Measurements from ENCODE around the gene HOXC9.
"Not testable (repeated sequence)": the region's sequence is repeated elsewhere in the genome, so short reads cannot be mapped to it uniquely, and the experiment has no call there.

The HOXC9 gene

DNA sequence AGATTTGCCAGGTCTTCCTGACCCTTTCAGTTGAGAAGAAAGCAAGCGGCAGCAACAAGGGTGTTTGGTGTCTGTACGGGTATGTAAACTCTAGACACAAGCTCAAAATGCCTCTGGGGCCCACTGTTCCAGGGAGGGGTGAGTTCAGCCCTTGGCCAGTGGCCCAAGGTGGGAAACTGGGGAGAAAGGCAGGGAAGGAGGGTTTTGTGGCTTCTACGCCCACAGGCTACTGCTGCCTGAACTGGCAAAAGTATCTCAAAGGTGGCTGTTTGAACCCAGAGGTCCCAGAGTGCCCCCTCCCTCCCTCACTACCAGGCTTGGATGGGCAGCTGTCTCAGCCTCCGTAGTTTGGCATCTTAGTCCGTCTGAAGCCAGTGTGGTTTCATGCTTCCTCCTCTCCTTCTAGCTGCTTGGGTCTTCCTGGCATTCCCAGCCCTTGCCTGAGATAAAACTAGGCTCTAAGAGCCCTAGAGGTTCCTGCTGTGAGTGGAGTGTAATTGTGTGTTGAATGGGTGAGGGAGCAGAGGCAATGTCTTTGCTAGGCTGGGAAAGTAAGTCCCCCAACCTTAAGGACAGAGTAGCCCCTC is 38.4 kb downstream of the HOXC9 start:
- no peak for DNase-seq (ENCODE audit: low spot score in 2 of 2)
- H3K9me3 Mint-ChIP-seq, result no peaks in the 10 kb centered on the region
- no peak overlapping the region for H3K27ac Mint-ChIP-seq
- no peak overlapping the region for H3K4me3 Mint-ChIP-seq
- ATAC-seq, result no peak
- no peaks in the 10 kb centered on the region for H3K36me3 Mint-ChIP-seq
- H3K4me1 Mint-ChIP-seq, result peaks cover 9% of the 10 kb centered on the region

DNA sequence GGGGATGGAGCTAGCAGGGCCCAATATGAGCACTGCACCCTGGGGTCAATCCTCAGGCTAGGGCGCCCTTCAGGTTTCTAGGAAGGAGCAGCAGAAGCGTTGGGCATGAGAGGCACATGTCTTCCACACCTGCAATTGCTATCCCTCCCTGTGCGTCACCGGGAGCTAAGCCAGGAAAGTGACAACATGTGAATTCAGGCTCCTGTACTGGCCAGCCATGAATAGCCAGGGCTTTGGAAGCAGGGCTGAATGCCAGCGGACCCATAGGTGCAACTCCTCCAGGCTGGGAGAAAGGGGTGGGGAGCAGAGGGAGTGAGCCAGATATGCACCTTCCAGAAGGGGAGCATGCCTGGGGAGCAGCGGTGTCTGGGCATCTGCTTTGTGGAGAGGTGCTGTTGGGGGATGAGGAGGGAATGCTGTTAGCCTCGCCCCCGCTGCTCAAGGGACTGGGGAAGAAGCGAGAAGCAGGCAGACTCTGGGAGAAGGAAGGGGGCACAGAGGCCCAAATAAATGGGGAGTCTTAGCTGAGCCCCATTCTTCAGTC is 39.0 kb downstream of the HOXC9 start:
- ATAC-seq (no peak), DNase-seq (ENCODE audit: low spot score in 2 of 2) (no peak)
- Mint-ChIP-seq H3K4me1 (peaks cover 5% of the 10 kb centered on the region), H3K27ac (no peak overlapping the region), H3K36me3 (no peaks in the 10 kb centered on the region), H3K9me3 (no peaks in the 10 kb centered on the region), H3K4me3 (no peak overlapping the region)

DNA sequence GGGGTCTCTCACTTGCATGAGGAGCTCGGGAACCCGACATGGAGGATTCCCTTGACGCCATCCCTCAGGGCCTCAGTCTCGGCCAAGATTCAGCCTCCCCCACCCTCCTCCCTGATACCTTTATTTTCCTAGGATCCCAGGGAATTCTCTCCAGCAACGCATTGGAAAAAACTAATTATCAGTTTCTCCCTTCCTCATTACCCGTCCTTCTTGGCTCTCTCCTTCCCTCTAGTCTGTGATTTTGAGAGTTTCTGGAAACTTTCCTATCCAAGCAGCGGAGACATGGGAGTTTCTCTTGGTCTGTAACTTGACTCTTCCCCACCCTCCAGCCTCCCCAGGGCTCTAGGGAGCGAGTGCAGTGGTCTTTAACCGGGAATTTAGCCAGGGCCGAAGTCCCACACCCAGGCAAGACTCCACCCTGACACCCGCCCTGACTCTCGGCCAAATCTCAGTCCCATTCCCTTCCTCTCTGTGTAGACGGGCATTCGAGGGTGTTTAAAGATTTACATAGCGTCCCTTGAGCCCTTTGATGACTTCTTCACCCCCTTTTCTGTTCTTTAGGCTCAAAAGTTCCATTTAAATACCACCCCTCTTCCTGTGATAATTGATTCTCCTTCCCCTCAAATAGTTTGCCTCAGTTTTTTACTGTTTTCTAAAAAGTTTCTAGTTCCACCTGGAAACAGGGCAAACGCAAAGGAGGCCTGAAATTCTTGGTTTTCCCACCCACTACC is 39.6 kb downstream of the HOXC9 start:
- Mint-ChIP-seq H3K9me3 (no peaks in the 10 kb centered on the region), H3K27ac (no peak overlapping the region), H3K36me3 (no peaks in the 10 kb centered on the region), H3K4me3 (no peak overlapping the region), H3K4me1 (peaks cover 5% of the 10 kb centered on the region)
- DNase-seq (ENCODE audit: low spot score in 2 of 2) (no peak), ATAC-seq (no peak)

DNA sequence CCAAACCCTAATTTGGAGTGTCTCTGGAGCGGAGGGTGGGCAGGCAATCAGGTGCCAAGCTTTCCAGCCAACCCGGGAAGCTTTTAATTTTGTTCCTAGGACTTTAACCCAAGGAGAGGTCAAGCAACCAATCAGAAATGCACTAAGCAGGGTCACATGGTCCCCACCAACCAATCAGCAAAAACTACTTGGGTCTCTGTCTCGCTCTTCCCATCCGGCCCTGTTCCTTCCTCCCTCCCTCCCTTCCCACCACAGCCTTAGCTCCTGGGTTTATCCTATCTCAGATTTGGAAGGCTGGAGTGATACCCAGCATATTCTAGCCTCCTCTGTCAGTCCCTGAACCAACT is 40.2 kb downstream of the HOXC9 start:
- no peaks in the 10 kb centered on the region for H3K9me3 Mint-ChIP-seq
- no peak overlapping the region for H3K4me3 Mint-ChIP-seq
- ATAC-seq (no peak), DNase-seq (ENCODE audit: low spot score in 2 of 2) (no peak)
- no peaks in the 10 kb centered on the region for H3K36me3 Mint-ChIP-seq
- H3K4me1 Mint-ChIP-seq, result peaks cover 1% of the 10 kb centered on the region
- H3K27ac Mint-ChIP-seq, result no peak overlapping the region

DNA sequence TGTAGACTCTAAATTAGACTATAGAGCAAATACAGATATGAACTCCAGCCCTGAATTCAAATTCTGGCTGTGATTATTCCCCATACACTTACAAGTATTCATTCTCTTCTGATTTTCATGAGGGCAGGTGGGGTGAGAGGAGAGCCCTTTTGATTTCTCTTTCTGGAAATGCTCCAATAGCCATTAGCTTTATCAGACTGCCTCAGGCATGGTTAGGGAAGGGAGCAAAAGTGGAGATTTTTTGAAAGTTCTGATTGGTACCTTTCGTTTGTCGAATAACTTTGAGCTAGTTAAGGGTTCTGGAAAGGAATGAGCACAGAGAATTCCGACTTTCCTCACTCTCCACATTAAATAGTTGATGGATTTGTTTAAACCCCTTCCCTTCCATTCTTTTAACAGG is 40.7 kb downstream of the HOXC9 start:
- H3K4me1 Mint-ChIP-seq, result no peaks in the 10 kb centered on the region
- H3K36me3 Mint-ChIP-seq, result no peaks in the 10 kb centered on the region
- no peak overlapping the region for H3K27ac Mint-ChIP-seq
- H3K9me3 Mint-ChIP-seq, result no peaks in the 10 kb centered on the region
- DNase-seq (ENCODE audit: low spot score in 2 of 2) (no peak), ATAC-seq (no peak)
- no peak overlapping the region for H3K4me3 Mint-ChIP-seq

DNA sequence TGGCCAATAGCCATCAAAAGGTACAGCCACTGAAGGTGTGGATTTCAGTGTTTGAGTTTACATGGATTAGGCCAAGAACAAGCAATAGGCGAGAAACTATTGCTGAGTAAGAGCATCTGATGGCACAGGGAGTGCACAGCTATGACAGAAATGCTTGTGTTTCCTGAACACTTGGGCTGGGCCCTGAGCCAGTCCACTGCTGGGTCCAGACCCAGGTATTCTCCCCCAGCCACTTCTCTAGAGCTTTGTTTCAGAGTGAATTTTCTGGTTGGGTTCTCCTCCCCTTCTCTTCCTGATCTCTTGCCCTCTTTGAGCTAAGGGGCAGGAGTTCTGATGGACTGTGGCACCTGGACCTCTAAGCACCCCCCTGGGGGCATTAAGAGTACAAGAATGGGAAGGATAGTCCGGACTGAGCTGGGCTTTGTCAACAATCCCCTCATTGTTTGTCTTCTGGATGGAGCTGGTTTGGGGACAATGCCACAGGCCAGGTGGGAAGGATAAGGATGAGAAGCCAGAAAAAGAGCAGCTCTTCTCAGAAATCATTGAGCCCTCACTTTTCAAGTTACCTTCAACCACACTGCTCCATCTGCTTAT is 41.2 kb downstream of the HOXC9 start:
- DNase-seq (ENCODE audit: low spot score in 2 of 2) (no peak), ATAC-seq (no peak)
- Mint-ChIP-seq H3K9me3 (no peaks in the 10 kb centered on the region), H3K4me3 (no peak overlapping the region), H3K36me3 (no peaks in the 10 kb centered on the region), H3K4me1 (no peaks in the 10 kb centered on the region), H3K27ac (no peak overlapping the region)

DNA sequence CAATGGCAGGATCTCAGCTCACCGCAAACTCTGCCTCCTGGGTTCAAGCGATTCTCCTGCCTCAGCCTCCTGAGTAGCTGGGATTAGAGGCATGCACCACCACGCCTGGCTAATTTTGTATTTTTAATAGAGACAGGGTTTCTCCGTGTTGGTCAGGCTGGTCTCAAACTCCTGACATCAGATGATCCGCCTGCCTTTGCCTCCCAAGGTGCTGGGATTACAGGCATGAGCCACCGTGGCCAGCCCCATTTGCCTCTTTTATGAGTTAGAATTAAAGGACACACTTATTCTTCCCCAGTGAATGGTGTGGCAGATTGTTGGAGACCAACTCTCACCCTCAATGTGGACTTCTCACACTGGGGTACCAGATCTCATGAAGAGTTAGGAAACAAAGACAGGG is 42.1 kb downstream of the HOXC9 start:
- not testable (repeated sequence) for ATAC-seq; DNase-seq (ENCODE audit: low spot score in 2 of 2); H3K4me1 Mint-ChIP-seq; H3K36me3 Mint-ChIP-seq; H3K27ac Mint-ChIP-seq; H3K4me3 Mint-ChIP-seq; H3K9me3 Mint-ChIP-seq

DNA sequence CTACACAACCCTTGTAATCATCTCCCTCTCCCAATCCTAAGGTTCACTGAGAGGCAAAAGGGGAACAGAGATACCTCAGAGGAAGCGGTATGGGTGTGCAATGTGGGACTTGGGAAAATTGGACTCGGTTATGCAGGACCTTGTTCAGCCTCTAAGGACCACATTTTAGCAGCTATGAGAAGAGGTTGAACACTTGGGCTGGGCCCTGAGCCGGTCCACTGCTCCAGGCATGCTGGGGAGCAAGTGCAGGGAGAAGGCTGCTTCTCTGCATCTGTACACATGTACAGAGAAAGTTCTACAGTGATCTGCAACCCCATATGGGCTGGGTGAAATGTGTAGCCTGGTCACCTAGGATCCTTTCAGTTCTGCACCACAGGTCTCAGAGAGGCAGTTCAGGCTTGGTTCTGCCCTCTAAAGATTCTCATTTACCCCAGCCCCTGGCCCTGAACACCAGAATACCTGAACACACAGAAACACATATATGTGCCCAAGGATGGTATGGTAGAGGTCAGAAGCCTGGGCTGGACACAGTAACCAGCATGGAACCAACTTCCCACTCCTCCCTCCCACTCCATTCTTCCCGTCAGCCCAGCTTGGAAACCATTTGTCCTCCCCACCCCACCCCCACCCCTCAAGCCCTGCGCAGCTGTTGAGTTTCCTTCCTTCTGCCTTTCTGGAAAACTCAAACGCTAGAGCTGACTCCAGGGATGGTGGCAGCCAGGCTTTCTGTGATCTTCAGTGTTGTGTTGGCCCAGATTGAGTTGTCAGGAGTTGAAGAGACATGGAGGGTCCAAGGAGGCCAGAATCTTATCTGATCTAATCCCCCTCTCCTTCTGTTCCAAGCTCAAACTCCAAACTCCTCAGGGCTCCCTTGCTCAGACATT is 43.3 kb downstream of the HOXC9 start:
- H3K4me3 Mint-ChIP-seq, result no peak overlapping the region
- H3K36me3 Mint-ChIP-seq, result no peaks in the 10 kb centered on the region
- no peak for ATAC-seq
- DNase-seq (ENCODE audit: low spot score in 2 of 2), result no peak
- H3K9me3 Mint-ChIP-seq, result no peaks in the 10 kb centered on the region
- no peak overlapping the region for H3K27ac Mint-ChIP-seq
- H3K4me1 Mint-ChIP-seq, result peaks cover 6% of the 10 kb centered on the region

DNA sequence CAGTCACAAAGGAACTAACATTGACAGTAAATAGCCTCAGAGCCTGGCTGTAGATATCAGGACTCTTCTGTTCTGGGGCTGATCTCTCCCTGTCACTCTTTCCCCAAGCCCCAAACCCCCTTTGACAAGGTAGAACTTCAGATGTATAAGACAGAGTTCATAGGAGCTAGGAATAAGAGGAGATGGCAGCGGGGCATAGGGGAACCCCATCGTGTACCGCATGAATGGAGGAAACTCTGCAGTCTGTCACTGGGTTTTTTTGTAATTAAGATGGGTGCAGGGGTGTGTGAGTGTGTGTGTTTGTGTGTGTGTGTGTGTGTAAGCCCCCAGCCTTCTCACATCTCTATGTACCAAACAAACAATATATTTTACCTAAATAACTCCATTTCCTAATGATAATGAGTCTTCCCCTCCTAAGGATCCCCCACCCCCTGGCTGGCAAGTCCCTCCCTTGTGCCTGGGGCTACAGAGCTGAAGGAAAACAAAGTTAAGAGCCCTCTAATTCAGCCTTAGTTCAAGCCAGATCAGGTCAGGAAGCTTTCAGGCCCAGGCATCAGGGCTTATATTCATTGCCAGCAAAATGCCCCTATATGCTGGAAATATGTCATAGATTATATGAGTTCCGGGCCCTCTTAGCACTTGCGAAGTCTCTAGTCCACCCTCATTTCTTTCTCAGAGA is 44.6 kb downstream of the HOXC9 start:
- no peak overlapping the region for H3K4me3 Mint-ChIP-seq
- H3K9me3 Mint-ChIP-seq, result no peaks in the 10 kb centered on the region
- no peaks in the 10 kb centered on the region for H3K36me3 Mint-ChIP-seq
- H3K27ac Mint-ChIP-seq, result no peak overlapping the region
- H3K4me1 Mint-ChIP-seq, result peaks cover 6% of the 10 kb centered on the region
- ATAC-seq, result no peak
- DNase-seq (ENCODE audit: low spot score in 2 of 2), result no peak

DNA sequence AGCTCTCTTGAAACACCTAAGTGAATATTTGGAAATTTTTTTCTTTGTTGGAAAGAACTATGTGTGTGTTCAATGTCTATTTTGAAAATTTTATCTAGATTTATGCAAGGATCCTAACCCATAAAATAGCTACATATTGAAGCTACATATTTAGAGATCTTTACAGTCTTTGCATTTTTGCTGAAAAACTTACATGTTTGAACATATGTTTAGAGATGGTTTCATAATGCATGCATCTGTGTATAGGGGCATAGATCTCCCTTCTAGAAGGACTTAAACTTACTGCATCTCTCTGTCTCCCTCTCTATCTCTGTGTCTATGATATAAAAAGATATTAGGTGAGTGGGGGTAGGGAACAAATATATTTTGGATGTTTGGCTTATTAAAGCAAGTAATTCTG is 45.4 kb downstream of the HOXC9 start:
- Mint-ChIP-seq H3K9me3 (no peaks in the 10 kb centered on the region), H3K27ac (no peak overlapping the region), H3K36me3 (no peaks in the 10 kb centered on the region), H3K4me3 (no peak overlapping the region), H3K4me1 (peaks cover 11% of the 10 kb centered on the region)
- no peak for DNase-seq (ENCODE audit: low spot score in 2 of 2)
- no peak for ATAC-seq

DNA sequence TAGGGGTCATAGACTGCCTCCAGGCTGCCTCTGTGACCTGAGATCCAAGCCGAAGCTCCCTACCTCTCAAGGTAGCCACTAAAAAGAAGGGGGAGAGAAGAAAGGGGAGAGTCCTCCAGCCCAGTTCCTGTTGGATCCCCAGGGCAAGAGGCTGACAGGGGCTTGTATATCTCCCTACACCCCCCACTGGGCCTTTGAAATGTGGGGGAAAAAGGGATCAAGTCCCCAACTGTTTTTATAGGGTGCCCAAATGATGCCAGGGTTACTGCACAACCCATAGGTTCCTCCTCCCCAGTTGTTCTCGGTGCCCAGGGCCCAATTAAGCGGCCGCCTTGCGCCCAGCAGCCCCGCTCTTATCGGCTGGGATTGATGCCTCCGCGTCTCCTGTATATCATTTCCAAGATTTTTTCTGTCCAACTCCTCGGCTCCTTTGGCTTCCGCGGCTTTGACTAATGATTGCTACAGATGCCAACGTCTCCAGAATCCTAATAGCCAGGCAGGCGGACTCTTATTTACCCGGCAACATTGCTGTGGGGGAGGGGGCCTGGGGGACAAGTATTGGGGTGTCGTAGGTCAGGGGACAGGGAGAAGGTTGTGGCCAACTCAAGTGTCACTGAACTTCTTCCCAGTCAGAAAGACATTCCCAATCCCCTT is 46.0 kb downstream of the HOXC9 start:
- DNase-seq (ENCODE audit: low spot score in 2 of 2) (no peak), ATAC-seq (no peak)
- Mint-ChIP-seq H3K4me1 (peaks cover 12% of the 10 kb centered on the region), H3K36me3 (no peaks in the 10 kb centered on the region), H3K4me3 (no peak overlapping the region), H3K27ac (no peak overlapping the region), H3K9me3 (no peaks in the 10 kb centered on the region)

DNA sequence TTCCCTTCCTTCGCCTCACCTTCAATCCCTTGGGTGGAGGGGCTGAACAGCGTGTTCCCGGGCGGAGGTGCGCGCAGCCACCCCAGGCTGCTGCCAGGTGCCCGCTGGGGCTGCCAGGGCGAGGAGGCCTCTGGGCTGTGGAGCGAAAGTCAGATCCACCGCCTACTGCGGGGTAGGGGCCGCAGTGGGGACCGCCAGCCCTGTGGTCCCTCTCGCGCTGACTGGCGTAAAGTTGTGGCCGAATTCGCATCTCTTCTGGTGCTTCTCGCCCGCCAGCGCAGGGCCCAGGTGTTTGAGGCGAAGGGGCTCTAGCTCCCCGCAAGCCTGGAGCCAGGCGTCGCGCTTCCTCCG is 46.8 kb downstream of the HOXC9 start:
- peak; percentile 31 for ATAC-seq
- Mint-ChIP-seq H3K36me3 (no peaks in the 10 kb centered on the region), H3K4me1 (peaks cover 20% of the 10 kb centered on the region), H3K27ac (no peak overlapping the region), H3K9me3 (no peaks in the 10 kb centered on the region), H3K4me3 (peak overlapping the region; percentile 44)
- no peak for DNase-seq (ENCODE audit: low spot score in 2 of 2)

DNA sequence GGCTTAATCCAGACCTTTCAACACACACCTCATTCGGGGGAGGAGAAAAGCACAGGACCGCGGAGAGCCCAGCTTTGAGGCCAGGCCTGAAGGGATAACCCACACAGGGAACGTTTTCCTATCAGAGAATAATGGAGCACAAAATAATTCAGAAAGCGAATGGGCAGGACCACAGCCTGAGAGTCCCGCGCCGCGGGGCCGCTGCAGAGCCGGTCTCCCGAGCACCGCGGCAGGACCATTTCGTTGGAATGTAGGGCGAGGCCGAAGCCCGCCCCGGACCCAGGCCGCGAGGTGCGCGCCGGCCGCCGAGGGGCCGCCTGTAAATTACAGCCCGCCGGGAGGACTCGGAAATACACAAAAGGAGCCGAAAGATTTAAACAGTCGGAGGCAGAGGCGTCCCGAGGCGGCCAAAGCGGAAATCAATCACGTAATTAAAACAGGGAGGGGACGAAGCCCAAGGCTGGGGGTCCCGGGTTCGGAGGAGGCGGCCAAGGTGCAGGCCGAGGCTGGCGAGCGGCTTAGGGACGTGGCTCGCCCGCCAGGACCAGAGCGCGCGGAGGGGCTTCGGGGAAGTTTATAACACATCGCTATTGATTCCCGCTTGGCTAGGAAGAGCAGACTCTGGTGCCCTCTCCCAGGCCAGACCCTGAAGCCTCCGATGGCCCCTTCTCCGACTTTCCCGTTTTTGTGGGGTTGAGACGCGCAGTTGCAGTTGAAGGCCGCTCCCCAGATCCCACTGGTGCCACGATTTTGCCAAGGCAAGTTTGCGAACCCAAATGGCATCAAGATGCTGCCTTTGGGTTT is 47.4 kb downstream of the HOXC9 start:
- Mint-ChIP-seq H3K9me3 (no peaks in the 10 kb centered on the region), H3K27ac (no peak overlapping the region), H3K4me3 (peak overlapping the region; percentile 44), H3K4me1 (peaks cover 24% of the 10 kb centered on the region), H3K36me3 (no peaks in the 10 kb centered on the region)
- DNase-seq (ENCODE audit: low spot score in 2 of 2) (no peak), ATAC-seq (no peak)

DNA sequence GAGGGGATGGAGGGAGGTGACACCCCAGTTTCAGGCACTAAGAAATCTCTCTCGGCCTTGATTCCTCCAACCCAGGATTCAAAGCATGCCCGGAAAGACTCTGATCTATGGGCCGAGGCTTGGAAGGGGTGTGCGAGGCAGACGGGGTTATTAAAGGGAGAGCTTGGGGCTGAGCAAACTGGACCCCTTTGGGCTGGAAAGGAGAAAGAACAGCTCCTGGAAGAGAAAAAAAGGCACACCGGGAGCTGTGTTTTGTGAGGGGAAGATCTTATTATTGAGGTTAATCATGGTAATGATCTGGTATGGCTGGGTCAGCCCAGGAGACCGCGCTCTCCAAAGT is 48.0 kb downstream of the HOXC9 start:
- H3K27ac Mint-ChIP-seq, result no peak overlapping the region
- no peak for ATAC-seq
- H3K36me3 Mint-ChIP-seq, result no peaks in the 10 kb centered on the region
- H3K9me3 Mint-ChIP-seq, result no peaks in the 10 kb centered on the region
- peaks cover 29% of the 10 kb centered on the region for H3K4me1 Mint-ChIP-seq
- no peak for DNase-seq (ENCODE audit: low spot score in 2 of 2)
- H3K4me3 Mint-ChIP-seq, result peak overlapping the region; percentile 44
